ENCODE results near the gene TXNRD2. TPM values are rescaled to one million over a fixed set of nuclear protein-coding genes. Genes with fewer than 3 reads are reported as not detected.

TXNRD2 gene
- total RNA-seq, 1 experiment from 2014 or later, result 19.7 TPM

DNA sequence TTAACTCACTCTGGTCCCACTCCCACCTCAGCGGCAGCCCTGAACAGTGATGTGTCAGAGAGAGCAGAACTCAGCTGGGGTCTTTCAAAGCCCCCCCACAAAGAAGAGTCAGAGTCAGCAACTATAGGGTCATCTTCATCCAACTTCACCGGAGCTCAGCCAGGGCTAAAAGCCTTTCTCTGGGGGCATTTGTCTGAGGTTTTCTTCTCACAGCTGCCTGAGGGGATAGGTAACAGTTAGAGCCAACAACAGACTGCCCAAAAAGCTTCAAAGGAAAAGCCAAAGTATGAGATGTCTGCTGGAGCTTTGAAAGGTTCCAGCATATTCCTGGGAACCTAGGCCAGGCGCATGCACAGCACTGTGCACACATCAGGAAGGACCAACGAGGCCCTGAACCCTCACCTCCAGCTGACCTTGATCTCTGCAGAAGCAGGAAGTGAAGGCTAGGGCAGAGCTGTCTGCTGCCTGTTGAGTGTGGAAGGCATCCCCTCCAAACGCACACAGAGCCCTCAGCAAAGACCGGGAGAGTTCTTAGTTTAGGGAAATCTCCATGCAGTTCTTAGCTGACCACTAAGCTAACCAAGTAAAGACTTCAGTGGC lies 28.2 kb downstream of the TXNRD2 start (continued):
- TF ChIP-seq, protein P1, sequence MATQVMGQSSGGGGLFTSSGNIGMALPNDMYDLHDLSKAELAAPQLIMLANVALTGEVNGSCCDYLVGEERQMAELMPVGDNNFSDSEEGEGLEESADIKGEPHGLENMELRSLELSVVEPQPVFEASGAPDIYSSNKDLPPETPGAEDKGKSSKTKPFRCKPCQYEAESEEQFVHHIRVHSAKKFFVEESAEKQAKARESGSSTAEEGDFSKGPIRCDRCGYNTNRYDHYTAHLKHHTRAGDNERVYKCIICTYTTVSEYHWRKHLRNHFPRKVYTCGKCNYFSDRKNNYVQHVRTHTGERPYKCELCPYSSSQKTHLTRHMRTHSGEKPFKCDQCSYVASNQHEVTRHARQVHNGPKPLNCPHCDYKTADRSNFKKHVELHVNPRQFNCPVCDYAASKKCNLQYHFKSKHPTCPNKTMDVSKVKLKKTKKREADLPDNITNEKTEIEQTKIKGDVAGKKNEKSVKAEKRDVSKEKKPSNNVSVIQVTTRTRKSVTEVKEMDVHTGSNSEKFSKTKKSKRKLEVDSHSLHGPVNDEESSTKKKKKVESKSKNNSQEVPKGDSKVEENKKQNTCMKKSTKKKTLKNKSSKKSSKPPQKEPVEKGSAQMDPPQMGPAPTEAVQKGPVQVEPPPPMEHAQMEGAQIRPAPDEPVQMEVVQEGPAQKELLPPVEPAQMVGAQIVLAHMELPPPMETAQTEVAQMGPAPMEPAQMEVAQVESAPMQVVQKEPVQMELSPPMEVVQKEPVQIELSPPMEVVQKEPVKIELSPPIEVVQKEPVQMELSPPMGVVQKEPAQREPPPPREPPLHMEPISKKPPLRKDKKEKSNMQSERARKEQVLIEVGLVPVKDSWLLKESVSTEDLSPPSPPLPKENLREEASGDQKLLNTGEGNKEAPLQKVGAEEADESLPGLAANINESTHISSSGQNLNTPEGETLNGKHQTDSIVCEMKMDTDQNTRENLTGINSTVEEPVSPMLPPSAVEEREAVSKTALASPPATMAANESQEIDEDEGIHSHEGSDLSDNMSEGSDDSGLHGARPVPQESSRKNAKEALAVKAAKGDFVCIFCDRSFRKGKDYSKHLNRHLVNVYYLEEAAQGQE (IDR thresholded peaks at IDR 0.05; ENCODE audit: low read depth), result no peak
- TF ChIP-seq, protein P2, sequence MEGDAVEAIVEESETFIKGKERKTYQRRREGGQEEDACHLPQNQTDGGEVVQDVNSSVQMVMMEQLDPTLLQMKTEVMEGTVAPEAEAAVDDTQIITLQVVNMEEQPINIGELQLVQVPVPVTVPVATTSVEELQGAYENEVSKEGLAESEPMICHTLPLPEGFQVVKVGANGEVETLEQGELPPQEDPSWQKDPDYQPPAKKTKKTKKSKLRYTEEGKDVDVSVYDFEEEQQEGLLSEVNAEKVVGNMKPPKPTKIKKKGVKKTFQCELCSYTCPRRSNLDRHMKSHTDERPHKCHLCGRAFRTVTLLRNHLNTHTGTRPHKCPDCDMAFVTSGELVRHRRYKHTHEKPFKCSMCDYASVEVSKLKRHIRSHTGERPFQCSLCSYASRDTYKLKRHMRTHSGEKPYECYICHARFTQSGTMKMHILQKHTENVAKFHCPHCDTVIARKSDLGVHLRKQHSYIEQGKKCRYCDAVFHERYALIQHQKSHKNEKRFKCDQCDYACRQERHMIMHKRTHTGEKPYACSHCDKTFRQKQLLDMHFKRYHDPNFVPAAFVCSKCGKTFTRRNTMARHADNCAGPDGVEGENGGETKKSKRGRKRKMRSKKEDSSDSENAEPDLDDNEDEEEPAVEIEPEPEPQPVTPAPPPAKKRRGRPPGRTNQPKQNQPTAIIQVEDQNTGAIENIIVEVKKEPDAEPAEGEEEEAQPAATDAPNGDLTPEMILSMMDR (IDR thresholded peaks at IDR 0.05 in 2 of 3, conservative IDR thresholded peaks at IDR 0.05 in 1 of 3; ENCODE audit: borderline replicate concordance in 1 of 3, insufficient read depth in 1 of 3, low read depth in 2 of 3, low read length in 2 of 3), result no peak

DNA sequence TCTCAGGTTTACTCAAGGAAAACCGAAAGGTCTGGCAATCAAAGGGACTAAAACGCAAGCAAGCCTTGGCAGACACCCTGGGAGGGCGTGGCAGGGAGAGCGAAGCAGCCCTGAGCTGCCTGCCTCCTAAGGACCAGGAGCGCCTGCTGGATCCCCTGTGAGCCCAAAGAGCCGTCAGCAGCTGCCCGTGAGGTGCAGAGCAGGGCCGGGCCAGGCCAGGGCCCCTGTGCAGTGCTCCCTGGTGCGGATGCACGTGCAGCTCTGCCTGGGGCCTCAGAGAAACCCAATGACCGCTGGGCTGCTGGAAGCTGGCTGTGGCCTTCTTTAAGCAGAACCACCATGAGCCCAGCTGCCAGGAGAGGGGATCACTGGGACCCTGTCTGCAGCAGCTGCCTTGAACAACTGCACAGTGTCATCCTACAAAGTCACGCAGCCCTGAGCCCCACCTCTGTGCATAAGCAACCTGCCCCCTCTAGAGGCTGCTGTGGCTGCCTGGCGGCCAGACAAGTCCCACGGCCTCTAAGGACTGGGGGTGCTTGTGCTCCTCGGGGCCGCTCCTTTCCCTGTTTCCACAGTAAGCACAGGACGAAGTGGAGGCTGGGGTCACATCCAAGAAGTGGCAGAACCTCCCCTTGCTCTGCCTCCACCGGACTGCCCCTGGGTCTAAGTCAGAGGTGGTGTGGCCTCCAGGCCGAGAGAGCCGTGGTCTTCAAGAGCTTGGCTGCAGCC lies 29.2 kb downstream of the TXNRD2 start:
- POLR2A ChIA-PET, result no interaction called here
- RAD21 ChIA-PET (ENCODE audit: low non-redundant PET in 1 of 2, low total read pairs in 2 of 2, uncharacterized antibody in 2 of 2, unreplicated experiment in 2 of 2), result no interaction called here
- Histone ChIP-seq H2AFZ (ENCODE audit: low read depth, low read length, poor library complexity, severe bottlenecking) (no peak overlapping the region), H3K79me2 (ENCODE audit: insufficient read depth, low read length) (no peaks in the 10 kb centered on the region), H3K4me3 (replicated peaks in 1 of 2; ENCODE audit: low read depth in 1 of 2, low read length in 2 of 2) (no peak overlapping the region), H3K36me3 (ENCODE audit: control insufficient read depth in 1 of 2, insufficient read depth in 2 of 2, low read length in 2 of 2) (no peaks in the 10 kb centered on the region), H3K9me3 (ENCODE audit: control insufficient read depth in 1 of 2, insufficient read depth in 1 of 2, low read depth in 1 of 2, low read length in 2 of 2) (no peaks in the 10 kb centered on the region), H3K9ac (ENCODE audit: low read length) (no peak overlapping the region), H3K4me1 (ENCODE audit: control insufficient read depth in 1 of 2, insufficient read depth in 2 of 2, low read length in 2 of 2) (no peaks in the 10 kb centered on the region), H3K27me3 (ENCODE audit: insufficient read depth, low read length) (no peaks in the 10 kb centered on the region), H3K4me2 (ENCODE audit: low read length) (no peak overlapping the region), H3K27ac (ENCODE audit: low read depth, low read length) (no peak overlapping the region), H4K20me1 (ENCODE audit: insufficient read depth) (no peaks in the 10 kb centered on the region), H3K9me2 (ENCODE audit: insufficient read depth) (no peaks in the 10 kb centered on the region)
- intact Hi-C loops (cut with micrococcal nuclease), result no loop called here
- ATAC-seq, result no peak
- no TSS peak for BruUV-seq (replicated peaks)
- DNase-seq (ENCODE audit: low read depth, low spot score), result no peak
- no peak for TF ChIP-seq SRF (IDR thresholded peaks at IDR 0.05; ENCODE audit: low read depth)
- TF ChIP-seq, protein P2 (IDR thresholded peaks at IDR 0.05 in 2 of 3, conservative IDR thresholded peaks at IDR 0.05 in 1 of 3; ENCODE audit: borderline replicate concordance in 1 of 3, insufficient read depth in 1 of 3, low read depth in 2 of 3, low read length in 2 of 3), result 0 out of 6 replicates have a peak, but pooled peaks of 1 of the 3 experiments have one; percentile 4
- TF ChIP-seq RAD21 (IDR thresholded peaks at IDR 0.05; ENCODE audit: low read depth), result no peak
- TF ChIP-seq POLR2A (IDR thresholded peaks at IDR 0.05; ENCODE audit: borderline replicate concordance, extremely low read depth, insufficient read depth, insufficient read length), result no peak
- TF ChIP-seq, protein P3, sequence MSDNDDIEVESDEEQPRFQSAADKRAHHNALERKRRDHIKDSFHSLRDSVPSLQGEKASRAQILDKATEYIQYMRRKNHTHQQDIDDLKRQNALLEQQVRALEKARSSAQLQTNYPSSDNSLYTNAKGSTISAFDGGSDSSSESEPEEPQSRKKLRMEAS (IDR thresholded peaks at IDR 0.05), result no peak
- CTCF ChIA-PET, result interaction anchor here (3.4 to 5.2 kb wide), 2 partner anchors 156 to 181 kb away, joined by 28 to 123 read pairs; no protein-coding TSS in a partner anchor

Measured in HCT116 (cell line).